HepG2 (cell line): Measurements from ENCODE around the gene RNU11. TPM values are rescaled to one million over a fixed set of nuclear protein-coding genes. Genes with fewer than 3 reads are reported as not detected.
A peak's percentile ranks its signal among the peaks of the same experiment; 100 is the strongest.

Source experiments
- AFF4 ChIP-seq: sonication (generic); formaldehyde crosslinking; IDR thresholded peaks from 2 replicates; pipeline ENCODE4 v1.4.0; 2020; ENCODE audit warnings: missing genetic modification reagents
- ARHGAP35 ChIP-seq: sonication (generic); formaldehyde crosslinking; IDR thresholded peaks from 2 replicates; pipeline ENCODE4 v1.9.0; 2022; ENCODE audit warnings: mild to moderate bottlenecking, inconsistent platforms, moderate library complexity, missing genetic modification reagents, borderline replicate concordance
- GFI1 ChIP-seq: sonication (generic); formaldehyde crosslinking; IDR thresholded peaks from 2 replicates; pipeline ENCODE4 v1.5.0; 2020; ENCODE audit warnings: missing genetic modification reagents, mild to moderate bottlenecking, borderline replicate concordance
- HDAC6 ChIP-seq: fragments of 200-600 bp; sonication (generic); IDR thresholded peaks from 2 replicates; pipeline ENCODE4 v1.7.0; 2017; ENCODE audit warnings: mild to moderate bottlenecking, antibody characterized with exemption, low read length, low read depth
- NR2F1 ChIP-seq, 2 experiments: fragments of 450-650 bp in 1 of 2; formaldehyde crosslinking in 1 of 2; IDR thresholded peaks; 2 replicates each; pipeline versions ENCODE4 v1.5.0 to v1.6.1; 2016 to 2020; ENCODE audit warnings: mild to moderate bottlenecking in 1 of 2, missing compliant biosample characterization in 1 of 2, missing genetic modification reagents in 1 of 2, moderate library complexity in 1 of 2
- PITX1 ChIP-seq: sonication (generic); formaldehyde crosslinking; IDR thresholded peaks from 2 replicates; pipeline ENCODE4 v1.5.1; 2020; ENCODE audit warnings: mild to moderate bottlenecking, missing genetic modification reagents
- TSC22D2 ChIP-seq: sonication (generic); formaldehyde crosslinking; IDR thresholded peaks from 2 replicates; pipeline ENCODE4 v1.5.1; 2020; ENCODE audit warnings: missing genetic modification reagents, mild to moderate bottlenecking, borderline replicate concordance
- ZC3H13 ChIP-seq: sonication (generic); formaldehyde crosslinking; IDR thresholded peaks from 2 replicates; pipeline ENCODE4 v1.8.1; 2023; ENCODE audit warnings: mild to moderate bottlenecking, missing genetic modification reagents, moderate library complexity
- ZNF747 ChIP-seq: sonication (generic); formaldehyde crosslinking; IDR thresholded peaks from 2 replicates; pipeline ENCODE4 v1.8.1; 2023; ENCODE audit warnings: missing genetic modification reagents, mild to moderate bottlenecking, borderline replicate concordance
- polyA plus RNA-seq, 8 experiments: library from polyadenylated mRNA; depleted of rRNA in 3 of 8; stranded (reverse) in 7 of 8; unstranded in 1 of 8; fragments of >200 nt; fragmentation: Illumina TruSeq in 4 of 8; extraction: Trizol in 4 of 8; gene quantifications; 2 replicates each; pipeline versions ENCODE4 v1.2.1 to v1.2.3, GENCODE V29; 2011 to 2016; ENCODE audit warnings: low read depth in 4 of 8, missing spikeins in 1 of 8, mixed read lengths in 1 of 8; ENCODE audit not compliant: insufficient read depth in 1 of 8
- total RNA-seq, 5 experiments: library from RNA; depleted of rRNA; stranded (reverse); fragments of >200 nt; fragmentation: Illumina TruSeq; extraction: Trizol; gene quantifications; 2 replicates each; pipeline ENCODE4 v1.2.3, GENCODE V29; 2016; ENCODE audit warnings: low read depth in 1 of 5
- TF ChIP-seq, protein P1 (sequence below): sonication (generic); formaldehyde crosslinking; IDR thresholded peaks from 2 replicates; pipeline ENCODE4 v1.5.0; 2020; ENCODE audit warnings: missing genetic modification reagents
- TF ChIP-seq, protein P2 (sequence below): sonication (generic); formaldehyde crosslinking; IDR thresholded peaks from 2 replicates; pipeline ENCODE4 v1.9.0; 2021; ENCODE audit warnings: mild to moderate bottlenecking, missing genetic modification reagents
- TF ChIP-seq, protein P3 (sequence below): sonication (generic); formaldehyde crosslinking; IDR thresholded peaks from 2 replicates; pipeline ENCODE4 v1.5.0; 2020; ENCODE audit warnings: mild to moderate bottlenecking, missing genetic modification reagents

Gene RNU11
- total and polyA plus RNA-seq, 2 of the 13 experiments (the other 11 are each of a cell fraction or from before 2014, with no cell fraction given): not detected

DNA sequence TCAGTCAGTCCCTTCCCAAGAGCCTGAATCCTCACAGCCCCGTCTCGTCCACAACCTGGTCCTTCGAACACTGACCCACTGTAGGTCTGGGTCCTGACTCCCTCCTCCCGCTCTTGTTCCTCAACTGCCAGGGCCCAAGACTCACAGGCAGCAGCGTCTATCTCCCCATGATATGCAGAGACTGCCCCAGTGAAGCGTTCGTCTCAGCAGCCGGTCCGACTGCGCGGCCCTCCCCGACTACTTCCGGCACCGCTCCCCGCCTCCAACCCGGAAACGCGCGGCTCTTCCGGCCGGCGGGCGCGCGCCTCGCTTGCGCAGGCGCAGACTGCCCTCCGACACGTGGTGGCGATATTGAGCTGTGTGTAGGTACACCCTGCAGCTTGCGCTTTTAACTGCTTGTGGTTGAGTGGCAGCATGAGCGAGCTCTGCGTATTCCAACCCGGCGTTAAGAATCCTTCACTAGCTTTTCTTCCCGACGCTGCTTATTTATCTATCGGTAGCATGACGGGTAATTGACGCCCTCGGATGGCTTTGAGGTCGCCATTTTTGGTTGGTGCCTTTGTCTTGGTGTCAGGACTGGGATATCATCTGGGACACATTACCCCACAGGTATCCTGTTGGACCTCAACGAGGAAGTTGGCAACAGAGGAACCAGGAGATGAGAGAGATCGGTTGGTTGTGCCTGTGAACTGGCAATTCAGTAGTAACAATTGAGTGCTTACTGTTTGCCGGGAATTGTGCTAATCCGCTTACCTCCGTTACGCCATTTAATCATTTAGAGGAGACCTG lies 5.4 kb upstream of the RNU11 start, which contains the start of gene TAF12 (continued):
- TF ChIP-seq TSC22D2 (CRISPR knock-in tag) (peak; percentile 50; the same call in 1 of the 2 replicates), NR2F1 (CRISPR knock-in tag; IDR thresholded peaks at IDR 0.05) (0 out of 4 replicates have a peak, but pooled peaks of 1 of the 2 experiments have one; percentile 6), ZNF747 (CRISPR knock-in tag) (peak; percentile 80; the same call in 1 of the 2 replicates), ZC3H13 (CRISPR knock-in tag) (peak; percentile 79; the same call in 1 of the 2 replicates), ARHGAP35 (CRISPR knock-in tag) (peak; percentile 91), GFI1 (CRISPR knock-in tag) (peak; percentile 79), HDAC6 (no peak), AFF4 (CRISPR knock-in tag) (0 out of 2 replicates have a peak, but pooled peaks have one; percentile 60), PITX1 (CRISPR knock-in tag) (peak; percentile 44)
- TF ChIP-seq, protein P1, sequence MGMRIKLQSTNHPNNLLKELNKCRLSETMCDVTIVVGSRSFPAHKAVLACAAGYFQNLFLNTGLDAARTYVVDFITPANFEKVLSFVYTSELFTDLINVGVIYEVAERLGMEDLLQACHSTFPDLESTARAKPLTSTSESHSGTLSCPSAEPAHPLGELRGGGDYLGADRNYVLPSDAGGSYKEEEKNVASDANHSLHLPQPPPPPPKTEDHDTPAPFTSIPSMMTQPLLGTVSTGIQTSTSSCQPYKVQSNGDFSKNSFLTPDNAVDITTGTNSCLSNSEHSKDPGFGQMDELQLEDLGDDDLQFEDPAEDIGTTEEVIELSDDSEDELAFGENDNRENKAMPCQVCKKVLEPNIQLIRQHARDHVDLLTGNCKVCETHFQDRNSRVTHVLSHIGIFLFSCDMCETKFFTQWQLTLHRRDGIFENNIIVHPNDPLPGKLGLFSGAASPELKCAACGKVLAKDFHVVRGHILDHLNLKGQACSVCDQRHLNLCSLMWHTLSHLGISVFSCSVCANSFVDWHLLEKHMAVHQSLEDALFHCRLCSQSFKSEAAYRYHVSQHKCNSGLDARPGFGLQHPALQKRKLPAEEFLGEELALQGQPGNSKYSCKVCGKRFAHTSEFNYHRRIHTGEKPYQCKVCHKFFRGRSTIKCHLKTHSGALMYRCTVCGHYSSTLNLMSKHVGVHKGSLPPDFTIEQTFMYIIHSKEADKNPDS (CRISPR knock-in tag): no peak
- TF ChIP-seq, protein P2, sequence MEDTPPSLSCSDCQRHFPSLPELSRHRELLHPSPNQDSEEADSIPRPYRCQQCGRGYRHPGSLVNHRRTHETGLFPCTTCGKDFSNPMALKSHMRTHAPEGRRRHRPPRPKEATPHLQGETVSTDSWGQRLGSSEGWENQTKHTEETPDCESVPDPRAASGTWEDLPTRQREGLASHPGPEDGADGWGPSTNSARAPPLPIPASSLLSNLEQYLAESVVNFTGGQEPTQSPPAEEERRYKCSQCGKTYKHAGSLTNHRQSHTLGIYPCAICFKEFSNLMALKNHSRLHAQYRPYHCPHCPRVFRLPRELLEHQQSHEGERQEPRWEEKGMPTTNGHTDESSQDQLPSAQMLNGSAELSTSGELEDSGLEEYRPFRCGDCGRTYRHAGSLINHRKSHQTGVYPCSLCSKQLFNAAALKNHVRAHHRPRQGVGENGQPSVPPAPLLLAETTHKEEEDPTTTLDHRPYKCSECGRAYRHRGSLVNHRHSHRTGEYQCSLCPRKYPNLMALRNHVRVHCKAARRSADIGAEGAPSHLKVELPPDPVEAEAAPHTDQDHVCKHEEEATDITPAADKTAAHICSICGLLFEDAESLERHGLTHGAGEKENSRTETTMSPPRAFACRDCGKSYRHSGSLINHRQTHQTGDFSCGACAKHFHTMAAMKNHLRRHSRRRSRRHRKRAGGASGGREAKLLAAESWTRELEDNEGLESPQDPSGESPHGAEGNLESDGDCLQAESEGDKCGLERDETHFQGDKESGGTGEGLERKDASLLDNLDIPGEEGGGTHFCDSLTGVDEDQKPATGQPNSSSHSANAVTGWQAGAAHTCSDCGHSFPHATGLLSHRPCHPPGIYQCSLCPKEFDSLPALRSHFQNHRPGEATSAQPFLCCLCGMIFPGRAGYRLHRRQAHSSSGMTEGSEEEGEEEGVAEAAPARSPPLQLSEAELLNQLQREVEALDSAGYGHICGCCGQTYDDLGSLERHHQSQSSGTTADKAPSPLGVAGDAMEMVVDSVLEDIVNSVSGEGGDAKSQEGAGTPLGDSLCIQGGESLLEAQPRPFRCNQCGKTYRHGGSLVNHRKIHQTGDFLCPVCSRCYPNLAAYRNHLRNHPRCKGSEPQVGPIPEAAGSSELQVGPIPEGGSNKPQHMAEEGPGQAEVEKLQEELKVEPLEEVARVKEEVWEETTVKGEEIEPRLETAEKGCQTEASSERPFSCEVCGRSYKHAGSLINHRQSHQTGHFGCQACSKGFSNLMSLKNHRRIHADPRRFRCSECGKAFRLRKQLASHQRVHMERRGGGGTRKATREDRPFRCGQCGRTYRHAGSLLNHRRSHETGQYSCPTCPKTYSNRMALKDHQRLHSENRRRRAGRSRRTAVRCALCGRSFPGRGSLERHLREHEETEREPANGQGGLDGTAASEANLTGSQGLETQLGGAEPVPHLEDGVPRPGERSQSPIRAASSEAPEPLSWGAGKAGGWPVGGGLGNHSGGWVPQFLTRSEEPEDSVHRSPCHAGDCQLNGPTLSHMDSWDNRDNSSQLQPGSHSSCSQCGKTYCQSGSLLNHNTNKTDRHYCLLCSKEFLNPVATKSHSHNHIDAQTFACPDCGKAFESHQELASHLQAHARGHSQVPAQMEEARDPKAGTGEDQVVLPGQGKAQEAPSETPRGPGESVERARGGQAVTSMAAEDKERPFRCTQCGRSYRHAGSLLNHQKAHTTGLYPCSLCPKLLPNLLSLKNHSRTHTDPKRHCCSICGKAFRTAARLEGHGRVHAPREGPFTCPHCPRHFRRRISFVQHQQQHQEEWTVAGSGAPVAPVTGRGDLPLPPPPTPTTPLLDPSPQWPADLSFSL (CRISPR knock-in tag): peak; percentile 22; the same call in 1 of the 2 replicates
- TF ChIP-seq, protein P3, sequence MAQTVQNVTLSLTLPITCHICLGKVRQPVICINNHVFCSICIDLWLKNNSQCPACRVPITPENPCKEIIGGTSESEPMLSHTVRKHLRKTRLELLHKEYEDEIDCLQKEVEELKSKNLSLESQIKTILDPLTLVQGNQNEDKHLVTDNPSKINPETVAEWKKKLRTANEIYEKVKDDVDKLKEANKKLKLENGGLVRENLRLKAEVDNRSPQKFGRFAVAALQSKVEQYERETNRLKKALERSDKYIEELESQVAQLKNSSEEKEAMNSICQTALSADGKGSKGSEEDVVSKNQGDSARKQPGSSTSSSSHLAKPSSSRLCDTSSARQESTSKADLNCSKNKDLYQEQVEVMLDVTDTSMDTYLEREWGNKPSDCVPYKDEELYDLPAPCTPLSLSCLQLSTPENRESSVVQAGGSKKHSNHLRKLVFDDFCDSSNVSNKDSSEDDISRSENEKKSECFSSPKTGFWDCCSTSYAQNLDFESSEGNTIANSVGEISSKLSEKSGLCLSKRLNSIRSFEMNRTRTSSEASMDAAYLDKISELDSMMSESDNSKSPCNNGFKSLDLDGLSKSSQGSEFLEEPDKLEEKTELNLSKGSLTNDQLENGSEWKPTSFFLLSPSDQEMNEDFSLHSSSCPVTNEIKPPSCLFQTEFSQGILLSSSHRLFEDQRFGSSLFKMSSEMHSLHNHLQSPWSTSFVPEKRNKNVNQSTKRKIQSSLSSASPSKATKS (CRISPR knock-in tag): peak; percentile 83; the same call in 1 of the 2 replicates
